ENCODE results near the gene LPCAT1.
"Not testable (repeated sequence)": the region's sequence is repeated elsewhere in the genome, so short reads cannot be mapped to it uniquely, and the experiment has no call there.

LPCAT1 gene

DNA sequence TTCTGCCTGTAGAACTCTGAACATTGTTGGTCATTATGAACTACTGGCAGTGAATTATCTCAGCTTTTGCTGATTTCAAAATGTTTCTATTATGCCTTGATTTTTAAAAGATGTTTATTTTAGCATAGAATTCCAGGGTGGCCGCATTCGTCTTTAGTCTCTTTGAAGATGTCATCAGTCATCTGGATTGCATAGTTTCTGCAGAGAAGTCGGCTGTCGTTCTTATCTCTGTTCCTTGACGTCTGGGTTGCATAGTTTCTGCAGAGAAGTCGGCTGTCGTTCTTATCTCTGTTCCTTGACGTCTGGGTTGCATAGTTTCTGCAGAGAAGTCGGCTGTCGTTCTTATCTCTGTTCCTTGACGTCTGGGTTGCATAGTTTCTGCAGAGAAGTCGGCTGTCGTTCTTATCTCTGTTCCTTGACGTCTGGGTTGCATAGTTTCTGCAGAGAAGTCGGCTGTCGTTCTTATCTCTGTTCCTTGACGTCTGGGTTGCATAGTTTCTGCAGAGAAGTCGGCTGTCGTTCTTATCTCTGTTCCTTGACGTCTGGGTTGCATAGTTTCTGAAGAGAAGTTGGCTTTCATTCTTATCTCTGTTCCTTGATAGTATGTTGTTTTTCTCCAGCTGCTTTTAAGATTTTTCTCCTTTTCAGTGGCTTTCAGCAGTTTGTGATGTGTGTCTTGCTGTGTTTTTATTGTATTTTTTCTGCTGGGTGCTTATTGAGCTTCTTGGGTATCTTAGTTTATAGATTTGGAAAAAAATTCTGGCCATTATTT, 67.5 kb downstream of the LPCAT1 start:
- H3K4me3 ChIP-seq (ENCODE audit: low read length); H3K36me3 ChIP-seq (ENCODE audit: insufficient read depth, low read length); H3K4me1 ChIP-seq (ENCODE audit: control insufficient read depth, insufficient read depth, low read length); H3K9ac ChIP-seq (ENCODE audit: low read depth, low read length); H3K4me2 ChIP-seq (ENCODE audit: low read length); H3K27me3 ChIP-seq (ENCODE audit: control insufficient read depth, insufficient read depth, low read length): not testable (repeated sequence)
- H3K9me3 ChIP-seq (replicated peaks; ENCODE audit: low read length): peaks cover 24% of the 10 kb centered on the region

- H3K4me3 ChIP-seq (ENCODE audit: low read length): no peak overlapping the region
- no peaks in the 10 kb centered on the region for H3K36me3 ChIP-seq (ENCODE audit: insufficient read depth, low read length)
- no peak overlapping the region for H3K4me2 ChIP-seq (ENCODE audit: low read length)
- H3K9ac ChIP-seq (ENCODE audit: low read depth, low read length): no peak overlapping the region
- H3K27me3 ChIP-seq (ENCODE audit: control insufficient read depth, insufficient read depth, low read length): peaks cover 21% of the 10 kb centered on the region
- H3K4me1 ChIP-seq (ENCODE audit: control insufficient read depth, insufficient read depth, low read length): no peaks in the 10 kb centered on the region
- H3K9me3 ChIP-seq (replicated peaks; ENCODE audit: low read length): peaks cover 24% of the 10 kb centered on the region
Observed at GRCh38 chr5:1453613-1454012, 70.1 kb downstream of the LPCAT1 start.

- no peak overlapping the region for H3K4me3 ChIP-seq (ENCODE audit: low read length)
- no peak overlapping the region for H3K4me2 ChIP-seq (ENCODE audit: low read length)
- peaks cover 4% of the 10 kb centered on the region for H3K9me3 ChIP-seq (replicated peaks; ENCODE audit: low read length)
- H3K9ac ChIP-seq (ENCODE audit: low read depth, low read length): no peak overlapping the region
- H3K36me3 ChIP-seq (ENCODE audit: insufficient read depth, low read length): no peaks in the 10 kb centered on the region
- H3K4me1 ChIP-seq (ENCODE audit: control insufficient read depth, insufficient read depth, low read length): no peaks in the 10 kb centered on the region
- peaks cover 59% of the 10 kb centered on the region for H3K27me3 ChIP-seq (ENCODE audit: control insufficient read depth, insufficient read depth, low read length)
Observed at GRCh38 chr5:1449081-1449630, 74.6 kb downstream of the LPCAT1 start.

DNA sequence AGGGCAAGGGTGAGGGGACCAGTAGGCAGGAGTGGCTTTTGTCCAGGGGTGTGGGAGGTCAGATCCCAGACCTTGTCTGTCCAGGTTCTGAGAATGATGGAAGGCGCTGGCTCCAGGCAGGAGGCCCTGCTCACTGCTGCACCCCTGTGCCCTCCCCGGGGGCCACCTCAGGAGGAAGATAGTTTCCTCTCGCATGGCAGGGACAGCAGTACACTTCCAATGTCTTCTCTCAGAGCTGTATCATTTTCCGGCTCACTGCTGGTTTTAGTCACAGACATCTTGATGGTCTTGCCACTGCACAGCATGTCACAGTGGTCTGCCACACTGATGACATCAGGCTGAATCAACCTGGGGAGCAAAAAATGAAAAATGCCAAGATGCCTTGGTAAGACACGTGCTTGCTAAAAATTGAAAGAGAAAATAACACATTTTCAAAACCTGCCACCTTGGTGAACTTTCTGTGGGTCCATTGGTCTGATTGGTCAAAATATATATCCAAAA, 75.2 kb downstream of the LPCAT1 start:
- no peaks in the 10 kb centered on the region for H3K9me3 ChIP-seq (replicated peaks; ENCODE audit: low read length)
- no peak overlapping the region for H3K9ac ChIP-seq (ENCODE audit: low read depth, low read length)
- no peaks in the 10 kb centered on the region for H3K4me1 ChIP-seq (ENCODE audit: control insufficient read depth, insufficient read depth, low read length)
- H3K27me3 ChIP-seq (ENCODE audit: control insufficient read depth, insufficient read depth, low read length): peaks cover 65% of the 10 kb centered on the region
- no peaks in the 10 kb centered on the region for H3K36me3 ChIP-seq (ENCODE audit: insufficient read depth, low read length)
- H3K4me2 ChIP-seq (ENCODE audit: low read length): no peak overlapping the region
- no peak overlapping the region for H3K4me3 ChIP-seq (ENCODE audit: low read length)

GRCh38 chr5:1447671-1448361, 75.9 kb downstream of the LPCAT1 start:
- H3K9me3 ChIP-seq (replicated peaks; ENCODE audit: low read length): no peaks in the 10 kb centered on the region
- H3K4me3 ChIP-seq (ENCODE audit: low read length): no peak overlapping the region
- no peaks in the 10 kb centered on the region for H3K36me3 ChIP-seq (ENCODE audit: insufficient read depth, low read length)
- no peak overlapping the region for H3K9ac ChIP-seq (ENCODE audit: low read depth, low read length)
- no peak overlapping the region for H3K4me2 ChIP-seq (ENCODE audit: low read length)
- H3K27me3 ChIP-seq (ENCODE audit: control insufficient read depth, insufficient read depth, low read length): peaks cover 73% of the 10 kb centered on the region
- H3K4me1 ChIP-seq (ENCODE audit: control insufficient read depth, insufficient read depth, low read length): no peaks in the 10 kb centered on the region

DNA sequence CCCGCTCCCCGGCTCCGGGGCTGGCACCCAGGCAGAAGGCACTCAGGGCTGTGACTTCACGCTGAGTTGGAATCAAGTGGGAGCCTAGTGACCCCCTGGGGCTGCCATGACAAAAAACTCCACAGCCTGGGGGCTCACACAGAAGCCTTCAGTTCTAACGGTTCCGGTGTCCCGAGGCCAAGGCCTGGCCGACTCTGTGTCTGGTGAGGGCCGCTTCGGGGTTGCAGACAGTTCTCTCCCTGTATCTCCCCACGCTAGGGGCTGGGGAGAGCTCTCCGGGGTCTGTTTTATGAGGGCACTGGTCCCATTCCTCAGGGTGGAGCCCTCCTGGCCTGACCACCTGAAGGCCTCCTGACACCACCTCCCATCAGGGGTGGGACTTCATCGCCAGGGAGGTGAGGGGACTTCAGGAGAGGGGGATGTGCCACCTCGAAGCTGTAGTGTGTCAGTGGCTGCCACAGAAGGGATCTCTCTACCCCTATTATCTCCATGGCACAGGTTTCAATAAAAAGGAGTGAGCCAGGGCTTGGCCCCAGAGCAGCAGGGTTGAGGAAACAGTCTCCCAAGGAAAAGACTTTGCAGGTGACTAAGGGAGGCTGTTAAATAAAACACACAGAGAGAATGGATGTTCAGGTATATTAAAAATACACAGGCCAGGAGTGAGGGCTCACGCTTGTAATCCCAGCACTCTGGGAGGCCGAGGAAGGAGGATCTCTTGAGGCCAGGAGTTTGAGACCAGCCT, 77.0 kb downstream of the LPCAT1 start:
- peaks cover 74% of the 10 kb centered on the region for H3K27me3 ChIP-seq (ENCODE audit: control insufficient read depth, insufficient read depth, low read length)
- no peaks in the 10 kb centered on the region for H3K9me3 ChIP-seq (replicated peaks; ENCODE audit: low read length)
- H3K9ac ChIP-seq (ENCODE audit: low read depth, low read length): no peak overlapping the region
- H3K4me3 ChIP-seq (ENCODE audit: low read length): no peak overlapping the region
- no peaks in the 10 kb centered on the region for H3K36me3 ChIP-seq (ENCODE audit: insufficient read depth, low read length)
- no peaks in the 10 kb centered on the region for H3K4me1 ChIP-seq (ENCODE audit: control insufficient read depth, insufficient read depth, low read length)
- no peak overlapping the region for H3K4me2 ChIP-seq (ENCODE audit: low read length)

DNA sequence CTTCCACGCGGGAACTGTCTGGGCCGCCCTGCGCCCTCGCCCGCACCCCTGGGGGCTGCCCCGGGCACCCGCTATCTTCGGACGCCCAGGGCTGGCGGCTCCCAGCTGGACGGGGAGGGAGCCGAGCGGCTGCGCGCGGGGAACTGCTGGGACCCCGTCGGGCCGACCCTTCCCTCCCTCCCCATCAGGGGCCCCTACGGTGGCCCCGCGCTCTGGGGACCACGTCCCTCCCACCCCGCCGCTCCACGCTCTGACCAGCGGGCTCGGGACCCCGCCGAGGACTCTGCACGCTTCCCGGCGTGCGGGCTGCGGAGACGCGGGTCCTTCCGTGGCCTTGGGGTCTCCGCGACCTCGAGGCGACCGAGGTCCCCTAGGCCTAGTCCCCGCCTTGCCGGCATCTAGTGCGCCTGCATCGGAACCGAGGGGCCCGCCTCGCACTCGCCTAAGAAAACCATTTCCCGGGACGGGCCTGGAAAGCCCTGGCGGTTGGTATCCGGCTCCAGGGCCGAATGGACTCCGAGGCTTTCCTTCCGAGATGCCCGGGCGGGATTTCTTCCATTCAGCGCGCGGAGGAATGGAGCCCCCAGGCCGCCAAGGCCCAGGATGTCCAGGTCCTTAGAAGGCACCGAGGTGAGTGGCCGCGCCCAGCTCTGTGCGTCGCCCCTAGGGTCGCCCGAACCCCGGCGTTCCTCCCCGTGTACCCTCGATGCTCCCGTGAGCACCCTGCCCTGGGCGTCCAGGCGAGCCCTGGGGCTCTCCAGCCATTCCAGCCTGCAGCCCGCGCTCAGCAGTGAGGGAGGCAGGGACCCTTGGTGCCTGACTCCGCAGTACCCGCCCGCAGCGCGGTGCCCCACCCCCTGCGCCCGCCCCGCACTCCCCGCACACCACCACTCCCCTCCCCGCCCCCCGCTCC, 77.8 kb downstream of the LPCAT1 start:
- peaks cover 80% of the 10 kb centered on the region for H3K27me3 ChIP-seq (ENCODE audit: control insufficient read depth, insufficient read depth, low read length)
- no peaks in the 10 kb centered on the region for H3K36me3 ChIP-seq (ENCODE audit: insufficient read depth, low read length)
- H3K9ac ChIP-seq (ENCODE audit: low read depth, low read length): no peak overlapping the region
- no peaks in the 10 kb centered on the region for H3K9me3 ChIP-seq (replicated peaks; ENCODE audit: low read length)
- H3K4me2 ChIP-seq (ENCODE audit: low read length): no peak overlapping the region
- no peaks in the 10 kb centered on the region for H3K4me1 ChIP-seq (ENCODE audit: control insufficient read depth, insufficient read depth, low read length)
- no peak overlapping the region for H3K4me3 ChIP-seq (ENCODE audit: low read length)

DNA sequence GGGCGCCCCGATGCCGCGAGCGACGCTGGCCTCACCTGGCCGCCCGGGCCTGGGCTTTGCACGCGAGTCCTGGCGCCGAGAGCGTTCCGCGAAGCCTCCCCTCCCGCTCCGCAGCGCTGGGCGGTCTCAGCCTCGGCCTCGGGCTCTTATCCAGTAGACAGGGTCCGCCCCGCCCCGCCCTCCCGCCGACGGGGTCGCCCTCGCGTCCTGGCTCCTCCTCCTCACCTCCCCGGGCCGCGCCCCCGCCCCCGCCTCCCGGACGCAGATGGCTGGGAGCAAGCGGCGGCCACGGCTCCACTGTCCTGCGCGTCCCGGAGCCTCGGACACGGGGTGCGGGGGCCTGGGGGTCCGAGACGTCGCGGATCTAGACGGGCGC, 78.5 kb downstream of the LPCAT1 start, which contains the start of gene SLC6A3:
Gene SLC6A3 (minus strand): TSS at position 128 of the 376 bp plus-strand sequence. CDS start 2,243 bp downstream, outside the sequence.
- Histone ChIP-seq H3K4me2 (ENCODE audit: low read length) (no peak within 1 kb of the TSS), H3K27me3 (ENCODE audit: control insufficient read depth, insufficient read depth, low read length) (peaks cover 86% of the 10 kb centered on the region), H3K9me3 (replicated peaks; ENCODE audit: low read length) (no peaks in the 10 kb centered on the region), H3K4me3 (ENCODE audit: low read length) (no peak within 1 kb of the TSS), H3K4me1 (ENCODE audit: control insufficient read depth, insufficient read depth, low read length) (no peaks in the 10 kb centered on the region), H3K9ac (ENCODE audit: low read depth, low read length) (no peak within 1 kb of the TSS), H3K36me3 (ENCODE audit: insufficient read depth, low read length) (no peaks in the 10 kb centered on the region)

DNA sequence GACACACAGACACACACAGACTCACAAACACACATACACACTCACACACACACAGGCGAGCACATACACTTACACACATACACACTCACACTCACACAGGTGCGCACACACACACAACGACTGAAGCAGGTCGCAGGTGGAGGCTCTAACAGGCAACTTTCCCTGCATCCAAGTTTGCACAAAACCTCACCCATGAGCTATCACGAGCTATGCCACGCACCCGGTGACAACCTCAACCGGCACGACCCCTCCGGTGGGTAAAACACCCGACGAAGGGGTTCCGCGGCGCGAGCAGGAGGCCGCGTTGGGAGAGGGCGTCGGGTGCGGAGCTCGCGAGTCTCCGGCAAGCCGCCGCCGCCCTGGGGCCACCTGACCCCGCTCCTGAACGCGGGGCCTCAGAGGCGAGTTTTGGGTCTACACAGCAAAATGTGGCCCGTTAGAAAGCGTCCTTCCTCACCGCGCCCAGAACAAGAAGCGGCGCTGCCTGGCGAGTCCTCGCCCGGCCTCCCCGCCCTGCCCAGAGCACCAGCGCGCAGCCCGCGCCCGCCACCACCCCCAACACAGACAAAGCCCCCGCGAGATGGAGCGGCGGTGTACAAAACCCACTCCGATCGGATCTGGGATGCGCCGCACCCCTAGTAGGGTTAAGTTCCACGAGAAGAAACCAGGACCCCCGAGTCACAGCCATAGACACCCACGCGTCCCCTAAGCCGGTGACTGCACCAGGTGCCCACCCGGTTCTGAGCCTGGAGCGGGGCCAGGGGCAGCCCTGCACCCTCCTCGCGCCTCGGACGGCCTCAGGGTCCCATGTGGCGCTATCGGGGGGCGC, 79.2 kb downstream of the LPCAT1 start:
- Histone ChIP-seq H3K4me1 (ENCODE audit: control insufficient read depth, insufficient read depth, low read length) (no peaks in the 10 kb centered on the region), H3K4me3 (ENCODE audit: low read length) (no peak overlapping the region), H3K27me3 (ENCODE audit: control insufficient read depth, insufficient read depth, low read length) (peaks cover 82% of the 10 kb centered on the region), H3K9me3 (replicated peaks; ENCODE audit: low read length) (no peaks in the 10 kb centered on the region), H3K9ac (ENCODE audit: low read depth, low read length) (no peak overlapping the region), H3K36me3 (ENCODE audit: insufficient read depth, low read length) (no peaks in the 10 kb centered on the region), H3K4me2 (ENCODE audit: low read length) (no peak overlapping the region)

GRCh38 chr5:1443991-1444360, 79.8 kb downstream of the LPCAT1 start:
- H3K9ac ChIP-seq (ENCODE audit: low read depth, low read length): no peak overlapping the region
- H3K9me3 ChIP-seq (replicated peaks; ENCODE audit: low read length): no peaks in the 10 kb centered on the region
- H3K4me1 ChIP-seq (ENCODE audit: control insufficient read depth, insufficient read depth, low read length): no peaks in the 10 kb centered on the region
- no peak overlapping the region for H3K4me2 ChIP-seq (ENCODE audit: low read length)
- no peak overlapping the region for H3K4me3 ChIP-seq (ENCODE audit: low read length)
- H3K36me3 ChIP-seq (ENCODE audit: insufficient read depth, low read length): no peaks in the 10 kb centered on the region
- H3K27me3 ChIP-seq (ENCODE audit: control insufficient read depth, insufficient read depth, low read length): peaks cover 76% of the 10 kb centered on the region
